Mammary epithelial cell (primary cell): Measurements from ENCODE around the gene SPOCD1.

Experiments used
- EZH2 ChIP-seq: IDR thresholded peaks from 2 replicates; pipeline ENCODE4 v1.6.1; 2012; ENCODE audit warnings: low read length, inconsistent platforms, borderline replicate concordance
- TF ChIP-seq, protein P1 (sequence below), 2 donors: IDR thresholded peaks in 1 of 2; conservative IDR thresholded peaks in 1 of 2; 2 replicates each; pipeline ENCODE4 v1.5.1; 2011 to 2012; ENCODE audit warnings: inconsistent platforms in 2 of 2, low read length in 2 of 2, mild to moderate bottlenecking in 2 of 2, control low read depth in 1 of 2, low read depth in 1 of 2; ENCODE audit not compliant: insufficient read depth in 1 of 2; ENCODE audit errors: extremely low read depth in 1 of 2

DNA sequence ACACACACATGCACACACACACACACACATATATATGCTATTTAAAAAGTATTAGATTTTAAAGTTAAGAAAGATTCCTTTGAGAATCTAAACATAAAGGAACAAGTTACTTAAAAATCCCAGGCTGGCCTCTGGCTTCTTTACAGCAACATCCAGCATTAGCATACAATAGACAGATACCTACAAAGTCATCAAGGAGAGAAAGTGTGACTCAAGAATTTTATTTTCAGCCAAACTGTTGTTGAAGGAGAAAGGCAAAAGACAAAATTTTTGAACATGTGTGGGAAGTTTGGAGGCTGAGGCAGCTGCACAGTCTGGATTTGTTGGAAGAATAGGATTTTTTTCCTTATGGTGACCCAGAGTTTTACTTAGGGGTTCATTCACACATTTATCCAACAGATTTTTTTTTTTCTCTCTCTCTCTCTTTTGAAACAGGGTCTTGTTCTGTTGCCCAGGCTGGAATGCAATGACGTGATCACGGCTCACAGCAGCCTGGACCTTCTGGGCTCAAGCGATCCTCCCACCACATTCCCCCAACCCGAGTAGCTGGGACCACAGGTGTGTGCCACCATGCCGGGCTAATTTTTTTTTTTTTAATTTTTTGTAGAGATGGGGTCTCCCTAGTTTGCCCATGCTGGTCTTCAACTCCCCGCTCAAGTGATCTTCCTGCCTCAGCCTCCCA lies 24.0 kb upstream of the SPOCD1 start:
- TF ChIP-seq, protein P1, sequence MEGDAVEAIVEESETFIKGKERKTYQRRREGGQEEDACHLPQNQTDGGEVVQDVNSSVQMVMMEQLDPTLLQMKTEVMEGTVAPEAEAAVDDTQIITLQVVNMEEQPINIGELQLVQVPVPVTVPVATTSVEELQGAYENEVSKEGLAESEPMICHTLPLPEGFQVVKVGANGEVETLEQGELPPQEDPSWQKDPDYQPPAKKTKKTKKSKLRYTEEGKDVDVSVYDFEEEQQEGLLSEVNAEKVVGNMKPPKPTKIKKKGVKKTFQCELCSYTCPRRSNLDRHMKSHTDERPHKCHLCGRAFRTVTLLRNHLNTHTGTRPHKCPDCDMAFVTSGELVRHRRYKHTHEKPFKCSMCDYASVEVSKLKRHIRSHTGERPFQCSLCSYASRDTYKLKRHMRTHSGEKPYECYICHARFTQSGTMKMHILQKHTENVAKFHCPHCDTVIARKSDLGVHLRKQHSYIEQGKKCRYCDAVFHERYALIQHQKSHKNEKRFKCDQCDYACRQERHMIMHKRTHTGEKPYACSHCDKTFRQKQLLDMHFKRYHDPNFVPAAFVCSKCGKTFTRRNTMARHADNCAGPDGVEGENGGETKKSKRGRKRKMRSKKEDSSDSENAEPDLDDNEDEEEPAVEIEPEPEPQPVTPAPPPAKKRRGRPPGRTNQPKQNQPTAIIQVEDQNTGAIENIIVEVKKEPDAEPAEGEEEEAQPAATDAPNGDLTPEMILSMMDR (conservative IDR thresholded peaks at IDR 0.05 in 1 of 2, IDR thresholded peaks at IDR 0.05 in 1 of 2; ENCODE audit: extremely low read depth in 1 of 2, insufficient read depth in 1 of 2, low read depth in 1 of 2, low read length in 2 of 2), result no peak
- no peak for TF ChIP-seq EZH2
